GM12891 (cell line): ENCODE data around the gene ANKRD62.

Experiments
- POLR2A ChIP-seq: IDR thresholded peaks from 2 replicates; pipeline ENCODE4 v1.6.1; 2011; ENCODE audit warnings: low read depth, low read length, control low read depth
- POLR2AphosphoS5 ChIP-seq: IDR thresholded peaks from 2 replicates; pipeline ENCODE4 v1.6.1; 2011; ENCODE audit warnings: low read depth, low read length, control low read depth

DNA sequence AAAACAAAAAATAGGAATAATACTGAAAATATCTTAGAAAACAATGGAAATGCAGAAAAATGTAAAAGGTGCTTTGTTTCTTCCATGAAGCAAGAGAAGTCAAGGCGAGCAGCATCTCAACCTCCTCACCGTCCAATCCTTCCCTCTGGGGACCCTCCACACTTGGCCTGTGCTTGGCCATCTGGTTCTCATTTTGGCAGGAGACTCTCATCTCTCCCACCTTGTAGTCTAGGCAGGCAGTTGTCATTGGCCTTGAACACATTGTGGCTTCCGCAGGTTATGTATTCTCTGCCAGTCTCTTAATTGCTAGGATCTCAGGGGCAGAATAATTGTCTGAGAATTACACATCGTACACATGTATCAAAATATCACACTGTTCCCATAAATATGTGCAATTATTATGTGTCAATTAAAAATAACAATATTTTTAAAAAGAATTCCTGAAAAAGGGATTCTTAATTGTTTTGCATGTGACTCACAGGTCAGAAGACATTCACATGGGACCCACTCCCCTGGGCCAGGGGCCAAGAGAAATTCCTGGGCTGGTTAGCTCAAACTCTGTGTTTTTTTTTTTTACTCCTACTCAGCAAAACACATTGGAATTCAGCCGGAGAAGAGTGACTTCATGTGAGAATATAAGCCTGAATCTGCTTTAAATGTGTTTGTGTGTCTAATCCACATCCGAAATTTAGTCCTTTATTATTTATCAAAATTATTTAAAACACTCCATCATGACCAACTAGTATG, 14.0 kb upstream of the ANKRD62 start:
- no peak for TF ChIP-seq POLR2AphosphoS5
- no peak for TF ChIP-seq POLR2A
